Measurements from ENCODE around the gene ACVR1.
"Not testable (repeated sequence)": the region's sequence is repeated elsewhere in the genome, so short reads cannot be mapped to it uniquely, and the experiment has no call there.

ACVR1 gene

DNA sequence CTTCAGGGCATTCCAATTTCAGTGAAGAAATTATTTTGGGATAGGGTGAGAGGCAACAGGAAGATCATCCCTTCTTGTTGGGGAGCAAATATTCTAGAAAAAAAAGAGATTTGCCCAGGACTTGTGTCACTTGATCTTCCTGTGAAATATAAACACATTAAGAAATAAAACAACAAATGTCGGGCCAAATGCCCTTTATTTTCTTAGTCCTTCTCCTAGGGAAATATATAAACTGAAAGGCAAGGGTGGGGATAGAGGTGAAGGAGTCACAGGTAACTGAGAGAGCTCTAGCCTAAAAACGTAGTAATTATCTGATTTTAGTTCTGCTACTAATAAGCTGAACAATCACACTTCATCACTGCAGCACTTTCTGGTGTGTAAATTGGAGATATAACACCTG, 142.9 kb downstream of the ACVR1 start:
- no peak for FAIRE-seq
- DNase-seq (ENCODE audit: insufficient read length, low spot score): no peak

DNA sequence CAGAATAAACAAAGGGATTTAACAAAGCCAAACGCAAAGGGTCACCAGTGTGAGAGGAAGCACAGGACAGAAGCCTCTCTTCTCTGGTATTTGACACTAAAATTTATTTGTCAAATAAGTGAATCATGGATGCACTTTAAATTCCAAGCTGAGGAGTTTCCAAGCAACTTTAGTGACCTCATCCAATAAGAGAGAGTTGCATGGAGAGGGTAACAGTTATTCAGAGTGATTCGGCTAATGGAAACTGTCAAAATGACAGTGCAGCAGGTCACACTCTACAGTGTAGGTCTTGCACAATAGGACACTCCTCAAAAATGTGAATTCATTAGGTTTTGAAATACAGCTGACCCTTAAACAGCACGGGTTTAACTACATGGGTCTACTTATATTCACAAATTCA, 143.5 kb downstream of the ACVR1 start:
- DNase-seq (ENCODE audit: insufficient read length, low spot score): no peak
- FAIRE-seq: no peak

DNA sequence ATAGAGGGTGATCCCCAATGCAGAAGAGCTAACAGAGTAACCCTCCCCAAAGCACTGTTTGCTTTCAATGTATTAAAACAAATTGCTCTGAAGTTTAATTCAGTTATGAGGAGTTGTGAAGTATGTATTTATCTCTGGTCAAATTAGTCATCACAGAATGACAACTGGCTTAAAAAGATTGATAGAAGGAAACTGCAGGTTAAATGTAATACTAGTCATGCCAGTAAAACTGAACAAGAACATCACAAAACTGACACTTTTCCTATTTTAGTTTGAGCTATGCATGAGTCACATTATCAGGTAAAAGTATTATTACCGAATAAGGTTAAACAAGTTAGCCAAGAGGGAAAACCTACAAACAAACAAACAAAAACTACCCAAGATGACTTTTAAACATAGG, 148.4 kb downstream of the ACVR1 start:
- FAIRE-seq: no peak

DNA sequence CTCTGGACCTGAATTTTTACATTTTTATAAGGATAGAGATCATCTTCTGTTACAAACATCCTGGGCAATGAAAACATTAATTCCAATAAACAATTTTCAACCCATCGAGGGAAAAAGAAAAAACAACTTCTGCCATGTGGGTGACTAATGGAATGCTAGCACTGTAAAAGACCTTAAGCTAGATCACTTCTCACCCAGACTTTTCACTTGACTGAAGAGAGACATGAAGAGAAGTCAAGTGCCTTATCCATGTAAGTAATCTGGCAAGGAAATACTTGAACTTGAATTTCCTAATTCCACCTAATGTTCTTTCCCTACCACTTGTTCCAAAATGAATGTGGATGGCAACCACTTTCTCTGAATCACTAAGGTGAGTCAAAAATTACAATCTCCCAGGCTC, 149.2 kb downstream of the ACVR1 start:
- DNase-seq (ENCODE audit: insufficient read length, low spot score): no peak

More for the DNA sequence above, 148.4 kb downstream of the ACVR1 start:
- no peak for DNase-seq (ENCODE audit: insufficient read length, low spot score)

DNA sequence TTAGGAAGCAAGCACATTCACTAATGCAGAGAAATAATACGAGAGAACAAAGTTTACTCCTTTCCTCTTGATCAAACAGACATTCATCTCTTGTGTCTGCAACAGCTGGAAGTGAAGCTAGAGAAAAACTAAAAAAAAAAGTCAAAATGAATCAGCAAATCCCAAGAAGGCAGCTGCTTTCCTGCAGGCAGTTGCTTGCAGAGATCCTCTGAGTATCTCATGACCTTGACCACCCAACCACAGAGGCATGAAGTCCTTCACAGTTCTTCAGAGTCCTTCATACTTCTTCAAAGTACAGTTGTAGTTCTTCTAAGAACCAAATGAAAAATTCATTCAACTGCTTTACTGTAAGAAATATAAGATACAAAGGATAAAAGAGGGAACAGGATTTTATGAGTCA, 150.3 kb downstream of the ACVR1 start:
- no peak for DNase-seq (ENCODE audit: insufficient read length, low spot score)
- no peak for FAIRE-seq

More for the DNA sequence above, 149.2 kb downstream of the ACVR1 start:
- no peak for FAIRE-seq

DNA sequence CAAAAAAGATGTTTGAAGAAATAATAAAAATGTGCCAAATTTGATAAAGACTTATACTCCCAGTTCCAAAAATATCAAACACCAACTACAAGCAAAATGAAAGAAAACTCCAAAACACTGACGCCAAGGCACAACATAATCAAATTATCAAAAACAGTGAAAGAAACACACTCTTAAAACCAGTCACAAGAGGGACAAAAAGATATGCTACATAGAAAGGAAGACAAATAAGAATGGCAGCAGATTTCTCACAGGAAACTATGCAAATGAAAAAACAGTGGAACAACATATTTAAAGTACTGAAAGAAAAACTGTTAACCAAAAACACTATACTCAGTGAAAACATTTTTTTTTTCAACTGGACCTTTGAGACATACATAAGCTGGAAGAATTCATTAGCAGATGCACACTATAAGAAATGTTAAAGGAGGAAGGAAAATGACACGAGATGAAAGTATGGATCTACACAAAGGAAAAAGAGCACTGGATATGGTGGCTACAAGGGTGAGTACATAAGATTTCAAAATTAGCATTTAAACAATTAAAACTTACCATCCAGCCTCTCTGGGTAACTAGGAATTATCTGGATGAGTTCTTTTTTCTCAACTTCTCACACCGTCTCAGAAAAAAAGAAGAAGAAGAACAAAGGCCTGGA, 153.4 kb downstream of the ACVR1 start:
- DNase-seq (ENCODE audit: insufficient read length, low spot score) (no peak), FAIRE-seq (no peak)

DNA sequence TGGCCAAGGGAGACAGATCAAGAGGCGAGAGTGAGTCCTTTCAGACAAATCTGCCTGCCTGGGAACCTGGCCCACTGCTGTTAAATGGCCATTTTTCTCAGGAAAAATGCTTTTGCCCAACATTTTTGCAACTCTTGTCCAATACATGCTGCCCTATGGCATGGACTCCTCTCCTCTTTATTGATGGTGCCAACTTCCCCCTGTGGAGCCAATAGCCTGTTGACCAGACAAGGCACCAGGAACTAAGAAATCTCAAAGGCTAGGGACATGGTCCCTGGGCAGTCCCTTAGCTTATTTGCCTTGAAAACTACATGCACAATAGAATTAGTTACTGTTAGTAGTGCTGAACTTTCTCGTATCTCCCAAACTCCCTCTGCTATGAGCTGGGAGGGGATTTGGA, 155.6 kb downstream of the ACVR1 start:
- DNase-seq (ENCODE audit: insufficient read length, low spot score): no peak
- FAIRE-seq: no peak

DNA sequence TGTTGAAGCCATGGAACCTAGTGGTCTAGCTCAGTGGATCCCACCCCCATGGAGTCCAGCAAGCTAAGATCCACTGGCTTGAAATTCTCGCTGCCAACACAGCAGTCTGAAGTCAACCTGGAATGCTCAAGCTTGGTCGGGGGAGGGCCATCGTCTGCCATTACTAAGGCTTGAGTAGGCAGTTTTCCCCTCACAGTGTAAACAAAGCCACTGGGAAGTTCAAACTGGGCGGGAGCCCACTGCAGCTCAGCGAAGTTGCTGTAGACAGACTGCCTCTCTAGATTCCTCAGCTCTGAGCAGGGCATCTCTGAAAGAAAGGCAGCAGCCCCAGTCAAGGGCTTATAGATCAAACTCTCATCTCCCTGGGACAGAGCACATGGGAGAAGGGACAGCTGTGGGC, 171.5 kb downstream of the ACVR1 start:
- not testable (repeated sequence) for DNase-seq (ENCODE audit: insufficient read length, low spot score); FAIRE-seq

DNA sequence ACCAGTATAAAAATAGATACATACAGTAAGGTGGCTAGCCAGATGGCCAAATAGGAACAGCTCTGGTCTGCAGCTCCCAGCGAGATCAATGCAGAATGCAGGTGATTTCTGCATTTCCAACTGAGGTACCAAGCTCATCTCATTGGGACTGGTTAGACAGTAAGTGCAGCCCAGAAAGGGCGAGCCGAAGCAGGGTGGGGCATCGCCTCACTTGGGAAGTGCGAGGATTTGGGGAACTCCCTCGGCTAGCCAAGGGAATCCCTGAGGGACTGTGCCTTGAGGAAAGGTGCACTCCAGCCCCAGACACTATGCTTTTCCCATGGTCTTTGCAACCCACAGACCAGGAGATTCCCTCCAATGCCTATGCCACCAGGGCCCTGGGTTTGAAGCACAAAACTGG, 172.0 kb downstream of the ACVR1 start:
- not testable (repeated sequence) for FAIRE-seq

DNA sequence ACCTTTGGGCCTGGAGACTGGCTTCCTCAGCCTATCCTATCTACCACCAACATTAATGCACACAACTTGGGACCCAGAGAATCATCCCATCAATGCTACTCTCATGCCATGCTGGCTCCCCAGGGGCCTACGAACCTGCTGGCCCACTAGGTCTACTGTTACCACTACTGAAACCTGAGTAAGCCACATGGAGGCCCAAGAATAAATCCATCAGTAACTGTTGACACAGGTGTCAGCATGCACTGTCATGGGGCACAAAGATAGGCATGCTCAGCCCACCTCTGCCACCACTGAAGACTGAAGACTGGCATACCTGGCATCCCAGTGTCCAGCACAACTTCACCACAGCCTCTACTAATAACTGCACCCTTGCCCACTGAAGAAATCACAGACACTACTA, 176.3 kb downstream of the ACVR1 start:
- DNase-seq (ENCODE audit: insufficient read length, low spot score) (no peak), FAIRE-seq (no peak)

More for the DNA sequence above, 172.0 kb downstream of the ACVR1 start:
- DNase-seq (ENCODE audit: insufficient read length, low spot score): not testable (repeated sequence)

DNA sequence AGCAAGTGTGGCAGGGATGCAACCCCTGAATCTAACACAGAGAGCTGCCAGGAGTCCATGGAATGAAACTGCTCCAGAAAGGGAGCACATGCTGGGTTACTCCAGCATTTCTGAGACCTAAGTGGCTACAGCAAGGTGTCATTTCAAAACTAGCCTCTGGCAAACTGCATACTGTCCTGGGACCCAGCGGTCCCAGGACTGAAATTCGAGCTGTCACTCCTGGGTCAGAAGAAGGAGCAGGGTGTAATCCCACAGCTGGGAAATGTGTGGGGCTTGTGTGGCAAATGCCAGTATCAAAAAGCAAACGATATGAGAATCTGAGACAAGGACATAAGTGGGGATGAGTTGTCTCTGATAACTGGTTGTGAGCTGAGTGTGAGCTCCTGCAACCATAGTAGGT, 177.1 kb downstream of the ACVR1 start:
- no peak for DNase-seq (ENCODE audit: insufficient read length, low spot score)
- FAIRE-seq: no peak

DNA sequence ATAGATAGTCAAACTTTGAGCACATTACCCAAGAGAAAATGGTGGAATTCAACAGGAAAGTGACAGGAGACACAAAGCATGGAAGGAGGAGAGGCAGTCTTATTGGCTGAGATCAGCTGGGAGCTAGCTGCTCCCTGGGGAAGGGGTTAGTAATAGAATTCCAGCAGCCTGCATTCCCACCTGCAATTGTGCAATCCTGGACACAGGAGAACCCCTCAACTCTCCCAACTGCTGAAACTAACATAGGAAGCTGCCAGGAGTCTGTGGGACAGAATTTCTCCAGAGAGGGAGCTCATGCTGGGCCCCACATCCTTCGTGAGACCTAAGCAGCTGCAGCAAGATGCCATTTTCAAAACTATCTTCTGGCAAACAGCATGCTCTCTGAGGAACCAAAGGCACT, 177.7 kb downstream of the ACVR1 start:
- no peak for DNase-seq (ENCODE audit: insufficient read length, low spot score)
- FAIRE-seq: no peak

DNA sequence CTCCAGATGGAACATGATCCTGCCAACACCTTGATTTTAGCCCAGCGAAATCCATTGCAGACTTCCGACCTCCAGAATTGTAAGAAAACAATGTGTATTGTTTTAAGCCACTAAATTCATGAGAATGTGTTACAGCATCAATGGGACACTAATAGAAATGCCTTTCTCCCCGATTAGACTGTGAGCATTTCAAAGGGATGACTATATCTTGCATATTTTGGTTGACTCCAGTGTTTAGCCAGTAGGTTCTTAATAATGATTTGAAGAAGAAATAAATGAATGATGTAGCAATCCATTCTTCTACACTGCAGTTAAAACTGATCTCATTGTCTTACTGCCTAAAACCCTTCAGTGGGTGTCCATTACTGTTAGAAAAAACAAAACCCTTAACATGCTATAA, 180.1 kb downstream of the ACVR1 start:
- DNase-seq (ENCODE audit: insufficient read length, low spot score): no peak
- no peak for FAIRE-seq

DNA sequence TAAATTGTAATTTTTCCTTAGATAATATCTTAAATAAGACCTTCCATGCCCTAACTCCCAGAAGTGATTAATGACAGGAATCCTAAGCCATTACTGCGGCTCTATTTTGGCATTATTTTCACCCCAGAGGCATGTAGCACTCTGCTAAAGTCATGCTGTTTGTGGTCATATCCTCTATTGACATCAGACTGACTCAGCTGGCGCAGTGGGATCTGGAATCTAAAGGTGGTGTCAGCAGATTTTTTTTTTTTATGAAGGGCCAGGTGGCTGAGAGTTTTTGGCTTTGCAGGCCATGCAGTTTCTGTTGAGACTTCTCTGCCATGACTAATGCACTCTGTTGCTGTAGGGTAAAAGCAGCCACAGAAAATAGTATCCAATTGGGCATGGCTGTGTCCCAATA, 183.4 kb downstream of the ACVR1 start:
- FAIRE-seq (no peak), DNase-seq (ENCODE audit: insufficient read length, low spot score) (peak; percentile 20)

DNA sequence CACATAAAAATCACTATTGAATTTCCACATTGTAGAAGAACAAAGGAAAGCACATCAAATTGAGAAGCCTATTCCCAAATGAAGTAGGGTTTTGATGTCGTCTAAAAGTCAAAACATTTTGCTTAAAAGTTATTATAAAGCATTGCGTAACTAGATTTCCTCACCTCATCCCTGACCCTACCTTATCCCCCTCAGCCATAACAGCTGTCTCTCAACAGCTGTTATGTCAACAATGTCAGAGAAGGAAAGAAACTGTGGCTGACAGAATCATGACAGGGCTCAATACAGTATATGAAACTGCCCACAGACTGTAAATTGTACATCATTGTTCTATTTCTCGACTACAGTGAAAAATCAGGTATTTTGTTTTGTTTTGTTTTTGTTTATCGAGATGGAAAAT, 184.4 kb downstream of the ACVR1 start:
- DNase-seq (ENCODE audit: insufficient read length, low spot score) (no peak), FAIRE-seq (no peak)

DNA sequence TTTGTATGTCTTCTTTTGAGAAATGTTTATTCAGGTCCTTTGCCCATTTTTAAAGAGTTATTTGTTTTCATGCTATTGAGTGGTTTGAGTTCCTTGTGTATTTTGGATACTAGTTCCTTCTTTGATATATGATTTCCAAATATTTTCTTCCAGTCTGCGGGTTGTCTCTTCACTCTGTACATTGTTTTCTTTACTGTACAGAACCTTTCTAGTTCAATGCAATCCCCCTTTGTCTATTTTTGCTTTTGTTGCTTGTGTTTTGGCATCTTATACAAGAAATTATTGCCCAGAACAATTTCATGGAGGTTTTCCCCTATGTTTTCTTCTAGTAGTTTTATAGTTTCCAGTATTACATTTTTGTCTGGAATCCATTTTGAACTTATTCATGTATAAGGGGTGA, 185.0 kb downstream of the ACVR1 start:
- DNase-seq (ENCODE audit: insufficient read length, low spot score) (no peak), FAIRE-seq (no peak)

All from HTR-8/SVneo (cell line).